PFSK-1 (cell line): ENCODE measurements around the gene FKBP5.

ENCODE experiments used
- FOXP2 ChIP-seq: optimal IDR thresholded peaks from 2 replicates; pipeline ENCODE3; 2011; ENCODE audit warnings: borderline replicate concordance, control low read depth, inconsistent platforms; ENCODE audit not compliant: insufficient read depth; ENCODE audit errors: extremely low read length, extremely low read depth
- POLR2AphosphoS5 ChIP-seq: IDR thresholded peaks from 2 replicates; pipeline ENCODE4 v1.6.1; 2012; ENCODE audit warnings: low read depth, mild to moderate bottlenecking, control low read depth, low read length, moderate library complexity
- REST ChIP-seq, 2 experiments: IDR thresholded peaks; 2 replicates each; pipeline versions ENCODE4 v1.6.1 to v1.8.0; 2011 to 2012; ENCODE audit warnings: low read depth in 2 of 2, low read length in 2 of 2, control low read depth in 1 of 2, inconsistent platforms in 1 of 2, mild to moderate bottlenecking in 1 of 2, moderate library complexity in 1 of 2; ENCODE audit not compliant: insufficient read depth in 1 of 2
- SIN3A ChIP-seq: IDR thresholded peaks from 2 replicates; pipeline ENCODE4 v1.6.1; 2012; ENCODE audit warnings: mild to moderate bottlenecking, low read length, moderate library complexity, borderline replicate concordance; ENCODE audit not compliant: insufficient read depth
- TAF1 ChIP-seq: IDR thresholded peaks from 2 replicates; pipeline ENCODE4 v1.6.1; 2012; ENCODE audit warnings: low read length, control low read depth, borderline replicate concordance; ENCODE audit not compliant: insufficient read depth

Gene FKBP5

GRCh38 chr6:35629876-35630378 is 58.8 kb downstream of the FKBP5 start:
- no peak for TF ChIP-seq TAF1
- no peak for TF ChIP-seq POLR2AphosphoS5
- no peak for TF ChIP-seq SIN3A
- no peak for TF ChIP-seq REST (IDR thresholded peaks at IDR 0.05; ENCODE audit: insufficient read depth in 1 of 2, low read depth in 2 of 2, low read length in 2 of 2)
- no peak for TF ChIP-seq FOXP2

GRCh38 chr6:35626401-35626800 is 62.3 kb downstream of the FKBP5 start:
- no peak for TF ChIP-seq FOXP2
- no peak for TF ChIP-seq POLR2AphosphoS5
- no peak for TF ChIP-seq TAF1
- no peak for TF ChIP-seq SIN3A
- no peak for TF ChIP-seq REST (IDR thresholded peaks at IDR 0.05; ENCODE audit: insufficient read depth in 1 of 2, low read depth in 2 of 2, low read length in 2 of 2)

DNA sequence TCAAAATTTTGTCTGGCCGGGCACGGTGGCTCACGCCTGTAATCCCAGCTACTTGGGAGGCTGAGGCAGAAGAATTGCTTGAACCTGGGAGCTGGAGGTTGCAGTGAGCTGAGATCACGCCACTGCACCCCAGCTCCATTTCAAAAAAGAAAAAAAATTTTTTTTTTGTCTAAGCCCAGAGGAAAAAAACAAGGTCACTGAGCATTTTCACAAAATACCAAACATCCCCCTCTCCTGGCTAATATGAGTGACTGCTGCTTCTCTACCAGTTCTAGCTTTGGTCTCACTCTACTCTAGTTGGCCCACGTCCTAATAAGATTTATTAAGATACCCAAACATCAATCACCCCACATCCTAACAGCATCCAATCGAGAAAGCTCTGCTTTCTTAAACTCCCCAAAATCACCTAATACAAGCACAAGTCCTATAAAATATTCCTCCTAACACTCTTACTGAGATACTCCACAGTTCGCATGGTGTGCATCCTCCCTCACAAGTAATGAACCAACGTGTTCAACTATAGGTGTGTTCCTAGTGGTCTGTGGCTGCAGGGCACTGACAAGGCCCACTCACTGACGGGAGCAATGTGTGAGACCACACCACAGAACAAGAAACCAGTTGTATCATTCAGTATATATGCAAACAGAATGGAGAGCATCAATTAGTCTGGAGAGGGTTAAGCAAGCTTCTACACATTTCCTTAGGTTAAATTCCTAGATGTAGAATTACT is 64.2 kb downstream of the FKBP5 start:
- no peak for TF ChIP-seq TAF1
- TF ChIP-seq POLR2AphosphoS5: no peak
- TF ChIP-seq REST (IDR thresholded peaks at IDR 0.05; ENCODE audit: insufficient read depth in 1 of 2, low read depth in 2 of 2, low read length in 2 of 2): no peak

DNA sequence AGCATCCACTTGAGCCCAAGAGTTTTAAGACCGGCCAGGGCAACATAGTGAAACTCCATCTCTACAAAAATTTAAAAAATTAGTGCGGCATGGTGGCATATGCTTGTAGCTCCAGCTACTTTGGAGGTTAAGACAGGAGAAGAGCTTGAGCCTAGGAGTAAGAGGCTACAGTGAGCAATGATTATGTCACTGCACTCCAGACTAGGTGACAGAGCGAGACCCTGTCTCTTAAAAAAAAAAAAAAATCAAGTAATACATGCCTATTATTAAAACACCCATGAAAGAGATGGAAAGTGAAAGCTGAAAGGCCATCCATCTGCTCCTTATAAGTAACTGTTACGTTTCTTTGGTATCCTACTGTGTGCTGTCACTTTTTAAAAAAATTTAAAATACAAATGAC is 66.4 kb downstream of the FKBP5 start:
- no peak for TF ChIP-seq FOXP2
- TF ChIP-seq SIN3A: no peak
- TF ChIP-seq REST (IDR thresholded peaks at IDR 0.05; ENCODE audit: insufficient read depth in 1 of 2, low read depth in 2 of 2, low read length in 2 of 2): no peak
- TF ChIP-seq TAF1: no peak
